Cardiac fibroblast (primary cell): ENCODE data around the gene EHD4.

ENCODE experiments used
- DNase-seq, 2 donors: peaks; one replicate each; pipeline versions ENCODE4 v3.0.0 to v3.0.0-alpha.2; 2010; ENCODE audit warnings: low read depth in 2 of 2
- H3K4me3 ChIP-seq, 2 donors: replicated peaks in 1 of 2; 1 replicate in 1 of 2; 2 replicates in 1 of 2; pipeline ENCODE4 v1.5.1; 2011; ENCODE audit warnings: low read depth in 2 of 2, low read length in 2 of 2, mild to moderate bottlenecking in 2 of 2, moderate library complexity in 1 of 2
- CTCF ChIP-seq: IDR thresholded peaks from one replicate; pipeline ENCODE4 v1.5.1; 2011; ENCODE audit warnings: low read depth, mild to moderate bottlenecking, low read length, inconsistent platforms

The EHD4 gene

GRCh38 chr15:41880156-41880877 is 92.0 kb downstream of the EHD4 start:
- no peak for TF ChIP-seq CTCF
- H3K4me3 ChIP-seq: no peak overlapping the region

GRCh38 chr15:41879321-41879845 is 93.0 kb downstream of the EHD4 start:
- no peak overlapping the region for H3K4me3 ChIP-seq
- DNase-seq: no peak
- TF ChIP-seq CTCF: no peak

More at GRCh38 chr15:41880156-41880877, 92.0 kb downstream of the EHD4 start:
- DNase-seq: no peak

- no peak overlapping the region for H3K4me3 ChIP-seq
- TF ChIP-seq CTCF: no peak
- DNase-seq: no peak
Observed at GRCh38 chr15:41878355-41878699, 94.0 kb downstream of the EHD4 start.

- no peak for DNase-seq
- no peak overlapping the region for H3K4me3 ChIP-seq
- no peak for TF ChIP-seq CTCF
Observed at GRCh38 chr15:41877631-41878354, 94.6 kb downstream of the EHD4 start.

DNA sequence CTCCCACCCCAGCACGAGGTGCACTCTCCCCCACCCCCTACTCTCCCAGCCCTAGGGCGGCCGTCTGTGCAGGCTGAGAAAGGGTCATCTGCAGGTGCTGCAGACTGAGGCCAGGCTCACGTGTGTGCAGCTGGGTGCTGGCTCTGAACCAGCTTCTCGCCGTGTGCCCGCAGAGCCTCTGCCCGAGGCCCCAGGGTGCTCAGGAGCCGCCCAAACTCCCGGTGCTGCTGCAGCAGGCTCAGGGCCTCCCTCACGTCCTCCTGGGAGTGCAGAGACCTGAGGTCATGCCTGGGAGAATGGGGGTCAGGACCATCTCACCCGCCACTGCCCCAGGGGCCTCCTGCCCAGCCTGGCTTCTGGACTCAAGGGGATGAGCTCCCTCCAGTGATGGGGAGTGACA is 95.7 kb downstream of the EHD4 start:
- H3K4me3 ChIP-seq: no peak overlapping the region
- DNase-seq: no peak
- no peak for TF ChIP-seq CTCF

DNA sequence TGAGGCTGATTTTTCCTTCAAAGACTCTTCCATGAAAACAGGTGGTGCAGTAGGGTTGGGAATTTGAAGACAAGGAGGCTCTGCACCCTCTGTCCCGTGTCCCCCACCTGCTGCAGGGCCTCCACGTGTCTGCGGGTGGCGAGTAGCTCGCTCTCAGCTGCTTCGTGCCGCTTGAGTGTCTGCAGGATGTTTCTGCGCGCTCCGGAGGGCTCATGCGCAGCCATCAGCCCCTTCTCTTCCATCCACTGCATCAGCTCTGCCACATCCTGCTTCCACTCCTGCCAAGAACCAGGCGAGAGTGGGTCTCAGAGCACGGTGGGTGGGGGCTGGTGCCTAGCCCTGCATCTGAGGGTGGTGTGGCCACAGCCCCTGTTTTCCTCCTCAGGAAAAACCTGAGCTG is 96.3 kb downstream of the EHD4 start:
- no peak for DNase-seq

More for the DNA sequence above, 96.3 kb downstream of the EHD4 start:
- H3K4me3 ChIP-seq: no peak overlapping the region
- no peak for TF ChIP-seq CTCF
